HepG2 (cell line): ENCODE measurements around the gene RNASE13. TPM values are rescaled to one million over a fixed set of nuclear protein-coding genes. Genes with fewer than 3 reads are reported as not detected.

ENCODE experiments used
- AHR ChIP-seq: IDR thresholded peaks from 2 replicates; pipeline ENCODE4 v1.6.1; 2018; ENCODE audit warnings: missing genetic modification reagents, missing compliant biosample characterization
- HIVEP1 ChIP-seq: sonication (generic); formaldehyde crosslinking; IDR thresholded peaks from 2 replicates; pipeline ENCODE4 v1.4.0; 2020; ENCODE audit warnings: mild to moderate bottlenecking, missing genetic modification reagents
- NR2F6 ChIP-seq, 2 experiments: IDR thresholded peaks; 2 replicates each; pipeline ENCODE4 v1.6.1; 2016; ENCODE audit warnings: antibody characterized with exemption in 1 of 2, mild to moderate bottlenecking in 1 of 2
- PCBP2 ChIP-seq: fragments of 200-400 bp; formaldehyde crosslinking; optimal IDR thresholded peaks from 2 replicates; pipeline ENCODE3; 2018; ENCODE audit warnings: low read length, low read depth; ENCODE audit not compliant: poor library complexity, severe bottlenecking
- PHF20 ChIP-seq: sonication (generic); formaldehyde crosslinking; IDR thresholded peaks from 2 replicates; pipeline ENCODE4 v1.5.0; 2020; ENCODE audit warnings: mild to moderate bottlenecking, missing genetic modification reagents
- POLR2G ChIP-seq: fragments of 200-400 bp; formaldehyde crosslinking; IDR thresholded peaks from 2 replicates; pipeline ENCODE4 v1.6.1; 2018; ENCODE audit warnings: mild to moderate bottlenecking, low read depth, low read length, moderate library complexity
- RARG ChIP-seq: sonication (generic); formaldehyde crosslinking; IDR thresholded peaks from 2 replicates; pipeline ENCODE4 v1.4.0; 2020; ENCODE audit warnings: low read depth, mild to moderate bottlenecking, missing genetic modification reagents
- SATB2 ChIP-seq: sonication (generic); formaldehyde crosslinking; IDR thresholded peaks from 2 replicates; pipeline ENCODE4 v1.5.0; 2020; ENCODE audit warnings: missing genetic modification reagents
- ZFP36 ChIP-seq: fragments of 150-350 bp; IDR thresholded peaks from 2 replicates; pipeline ENCODE4 v1.6.1; 2018; ENCODE audit warnings: borderline replicate concordance, low read length, low read depth; ENCODE audit not compliant: partially characterized antibody
- ZNF101 ChIP-seq: sonication (generic); formaldehyde crosslinking; IDR thresholded peaks from 2 replicates; pipeline ENCODE4 v1.4.0; 2020; ENCODE audit warnings: mild to moderate bottlenecking, low read depth, missing genetic modification reagents, borderline replicate concordance
- ZNF251 ChIP-seq: sonication (generic); formaldehyde crosslinking; IDR thresholded peaks from 2 replicates; pipeline ENCODE4 v1.9.0; 2021; ENCODE audit warnings: mild to moderate bottlenecking, missing genetic modification reagents
- ZNF256 ChIP-seq: sonication (generic); formaldehyde crosslinking; conservative IDR thresholded peaks from 2 replicates; pipeline ENCODE4 v1.4.0; 2020; ENCODE audit warnings: missing genetic modification reagents
- ZNF362 ChIP-seq: sonication (generic); formaldehyde crosslinking; IDR thresholded peaks from 2 replicates; pipeline ENCODE4 v1.4.0; 2020; ENCODE audit warnings: missing genetic modification reagents, mild to moderate bottlenecking, borderline replicate concordance
- ZNF432 ChIP-seq: sonication (generic); formaldehyde crosslinking; IDR thresholded peaks from 2 replicates; pipeline ENCODE4 v1.5.0; 2020; ENCODE audit warnings: missing genetic modification reagents, mild to moderate bottlenecking, borderline replicate concordance
- ZNF503 ChIP-seq: sonication (generic); formaldehyde crosslinking; IDR thresholded peaks from 2 replicates; pipeline ENCODE4 v1.4.0; 2020; ENCODE audit warnings: missing genetic modification reagents
- ZNF605 ChIP-seq: sonication (generic); formaldehyde crosslinking; IDR thresholded peaks from 2 replicates; pipeline ENCODE4 v1.8.0; 2022; ENCODE audit warnings: mild to moderate bottlenecking, missing genetic modification reagents
- ZNF652 ChIP-seq: IDR thresholded peaks from 2 replicates; pipeline ENCODE4 v1.6.1; 2016; ENCODE audit warnings: low read depth, borderline replicate concordance
- ZNF703 ChIP-seq: sonication (generic); formaldehyde crosslinking; IDR thresholded peaks from 2 replicates; pipeline ENCODE4 v1.5.1; 2020; ENCODE audit warnings: missing genetic modification reagents, mild to moderate bottlenecking, moderate library complexity, borderline replicate concordance
- ZNF704 ChIP-seq: sonication (generic); formaldehyde crosslinking; IDR thresholded peaks from 2 replicates; pipeline ENCODE4 v1.8.1; 2023; ENCODE audit warnings: mild to moderate bottlenecking, inconsistent platforms, moderate library complexity, missing genetic modification reagents, borderline replicate concordance
- ZNF839 ChIP-seq: sonication (generic); formaldehyde crosslinking; IDR thresholded peaks from 2 replicates; pipeline ENCODE4 v1.4.0; 2020; ENCODE audit warnings: missing genetic modification reagents, mild to moderate bottlenecking, borderline replicate concordance
- polyA plus RNA-seq, 8 experiments: library from polyadenylated mRNA; depleted of rRNA in 3 of 8; stranded (reverse) in 7 of 8; unstranded in 1 of 8; fragments of >200 nt; fragmentation: Illumina TruSeq in 4 of 8; extraction: Trizol in 4 of 8; gene quantifications; 2 replicates each; pipeline versions ENCODE4 v1.2.1 to v1.2.3, GENCODE V29; 2011 to 2016; ENCODE audit warnings: low read depth in 4 of 8, missing spikeins in 1 of 8, mixed read lengths in 1 of 8; ENCODE audit not compliant: insufficient read depth in 1 of 8
- total RNA-seq, 5 experiments: library from RNA; depleted of rRNA; stranded (reverse); fragments of >200 nt; fragmentation: Illumina TruSeq; extraction: Trizol; gene quantifications; 2 replicates each; pipeline ENCODE4 v1.2.3, GENCODE V29; 2016; ENCODE audit warnings: low read depth in 1 of 5

RNASE13 gene
- total and polyA plus RNA-seq, 2 of the 13 experiments (the other 11 are each of a cell fraction or from before 2014, with no cell fraction given), result 1.0 TPM; not detected in 1

- TF ChIP-seq ZNF101, result 0 out of 2 replicates have a peak, but pooled peaks have one; percentile 20
- TF ChIP-seq SATB2 (CRISPR knock-in tag), result peak; percentile 77; the same call in 1 of the 2 replicates
- TF ChIP-seq ZNF362 (CRISPR knock-in tag), result peak; percentile 24; the same call in 1 of the 2 replicates
- TF ChIP-seq HIVEP1, result 0 out of 2 replicates have a peak, but pooled peaks have one; percentile 51
- no peak for TF ChIP-seq ZNF839 (CRISPR knock-in tag)
- TF ChIP-seq ZFP36, result no peak
- TF ChIP-seq PHF20 (CRISPR knock-in tag), result 0 out of 2 replicates have a peak, but pooled peaks have one; percentile 60
- no peak for TF ChIP-seq ZNF432
- TF ChIP-seq ZNF703 (CRISPR knock-in tag), result no peak
- TF ChIP-seq RARG (CRISPR knock-in tag), result 0 out of 2 replicates have a peak, but pooled peaks have one; percentile 22
- TF ChIP-seq POLR2G, result peak; percentile 89
- no peak for TF ChIP-seq ZNF704
- TF ChIP-seq PCBP2, result no peak
- TF ChIP-seq ZNF251 (CRISPR knock-in tag), result no peak
- peak; percentile 82 for TF ChIP-seq ZNF605 (CRISPR knock-in tag)
- peak; percentile 74 for TF ChIP-seq ZNF503 (CRISPR knock-in tag)
- TF ChIP-seq ZNF256 (CRISPR knock-in tag), result 0 out of 2 replicates have a peak, but pooled peaks have one; percentile 29
- peak; percentile 59; the same call in 1 of the 2 replicates for TF ChIP-seq NR2F6 (IDR thresholded peaks at IDR 0.05)
- TF ChIP-seq NR2F6 (CRISPR knock-in tag; IDR thresholded peaks at IDR 0.05), result peak; percentile 83
- TF ChIP-seq AHR, result no peak
- TF ChIP-seq ZNF652 (CRISPR knock-in tag), result peak; percentile 88
Observed at GRCh38 chr14:21055432-21056117, 21.0 kb upstream of the RNASE13 start (continued).
